OCI-LY3 (cell line): ENCODE measurements around the gene DPT.

Experiments
- H2AFZ ChIP-seq: fragments of 200-600, 300-600 bp; shearing (Covaris generic); 2 replicates; pipeline ENCODE4 v1.6.0; 2014; ENCODE audit warnings: antibody characterized with exemption, low read depth, low read length
- H3K27ac ChIP-seq: fragments of 200-600, 300-600 bp; sonication (generic); 2 replicates; pipeline ENCODE4 v1.5.1; 2014; ENCODE audit warnings: mild to moderate bottlenecking, low read length, moderate library complexity, mixed read lengths
- H3K27me3 ChIP-seq: fragments of 200-600, 300-600 bp; sonication (generic); 2 replicates; pipeline ENCODE4 v1.6.1; 2014; ENCODE audit warnings: low read depth, low read length, mixed read lengths
- H3K36me3 ChIP-seq: fragments of 200-600, 300-600 bp; sonication (generic); replicated peaks from 2 replicates; pipeline ENCODE3; 2014; ENCODE audit warnings: low read depth, low read length, mixed read lengths
- H3K4me1 ChIP-seq: fragments of 300-600, 200-600 bp; sonication (generic); 2 replicates; pipeline ENCODE4 v1.6.1; 2014; ENCODE audit warnings: low read length, mixed read lengths
- H3K4me2 ChIP-seq: fragments of 200-600, 300-600 bp; sonication (generic); 2 replicates; pipeline ENCODE4 v1.6.1; 2014; ENCODE audit warnings: low read length, mixed read lengths
- H3K4me3 ChIP-seq: fragments of 300-600, 200-600 bp; sonication (generic); 2 replicates; pipeline ENCODE4 v1.5.1; 2014; ENCODE audit warnings: antibody characterized with exemption, mild to moderate bottlenecking, low read length, moderate library complexity
- H3K79me2 ChIP-seq: fragments of 300-600, 200-600 bp; shearing (Covaris generic); 2 replicates; pipeline ENCODE4 v1.6.1; 2014; ENCODE audit warnings: mild to moderate bottlenecking, low read length, mixed read lengths
- H3K9ac ChIP-seq: fragments of 300-600, 200-600 bp; shearing (Covaris generic); 2 replicates; pipeline ENCODE4 v1.6.0; 2014; ENCODE audit warnings: mild to moderate bottlenecking, low read length, moderate library complexity
- H3K9me3 ChIP-seq: fragments of 200-600, 300-600 bp; shearing (Covaris generic); 2 replicates; pipeline ENCODE4 v1.6.1; 2014; ENCODE audit warnings: low read length, mixed read lengths; ENCODE audit not compliant: insufficient read depth
- H4K20me1 ChIP-seq: fragments of 200-600, 300-600 bp; sonication (generic); 2 replicates; pipeline ENCODE4 v1.6.1; 2016; ENCODE audit warnings: low read length, mixed read lengths; ENCODE audit not compliant: insufficient read depth
- EZH2phosphoT487 ChIP-seq: fragments of 200-600 bp; shearing (Covaris generic); IDR thresholded peaks from 2 replicates; pipeline ENCODE4 v1.6.1; 2018; ENCODE audit warnings: antibody characterized with exemption, mixed run types, low read depth
- TF ChIP-seq, protein P1 (sequence below): fragments of 200-600, 300-600 bp; sonication (generic); IDR thresholded peaks from 2 replicates; pipeline ENCODE4 v1.5.1; 2014; ENCODE audit warnings: antibody characterized with exemption, low read length, low read depth

The DPT gene

DNA sequence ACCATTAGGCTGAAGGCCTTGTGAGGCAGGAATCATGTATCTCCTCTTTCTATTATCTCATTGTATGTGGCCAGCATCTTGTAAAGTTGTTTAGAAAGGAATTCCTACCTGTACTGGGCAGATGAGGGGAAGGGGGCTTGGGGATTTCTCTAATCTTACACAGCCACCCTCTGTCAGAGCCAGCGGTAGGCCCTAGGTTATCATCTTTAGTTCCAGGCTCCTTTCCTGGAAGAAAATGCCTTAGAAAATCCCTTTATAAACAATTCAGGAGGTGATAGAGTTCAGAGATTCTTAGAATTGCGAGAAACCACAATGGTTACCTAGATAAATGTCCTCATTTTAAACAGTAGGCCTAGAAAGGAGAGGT lies 35.2 kb downstream of the DPT start:
- H4K20me1 ChIP-seq, result no peaks in the 10 kb centered on the region
- no peak overlapping the region for H3K27ac ChIP-seq
- H3K4me1 ChIP-seq, result no peaks in the 10 kb centered on the region
- TF ChIP-seq EZH2phosphoT487, result no peak
- TF ChIP-seq, protein P1, sequence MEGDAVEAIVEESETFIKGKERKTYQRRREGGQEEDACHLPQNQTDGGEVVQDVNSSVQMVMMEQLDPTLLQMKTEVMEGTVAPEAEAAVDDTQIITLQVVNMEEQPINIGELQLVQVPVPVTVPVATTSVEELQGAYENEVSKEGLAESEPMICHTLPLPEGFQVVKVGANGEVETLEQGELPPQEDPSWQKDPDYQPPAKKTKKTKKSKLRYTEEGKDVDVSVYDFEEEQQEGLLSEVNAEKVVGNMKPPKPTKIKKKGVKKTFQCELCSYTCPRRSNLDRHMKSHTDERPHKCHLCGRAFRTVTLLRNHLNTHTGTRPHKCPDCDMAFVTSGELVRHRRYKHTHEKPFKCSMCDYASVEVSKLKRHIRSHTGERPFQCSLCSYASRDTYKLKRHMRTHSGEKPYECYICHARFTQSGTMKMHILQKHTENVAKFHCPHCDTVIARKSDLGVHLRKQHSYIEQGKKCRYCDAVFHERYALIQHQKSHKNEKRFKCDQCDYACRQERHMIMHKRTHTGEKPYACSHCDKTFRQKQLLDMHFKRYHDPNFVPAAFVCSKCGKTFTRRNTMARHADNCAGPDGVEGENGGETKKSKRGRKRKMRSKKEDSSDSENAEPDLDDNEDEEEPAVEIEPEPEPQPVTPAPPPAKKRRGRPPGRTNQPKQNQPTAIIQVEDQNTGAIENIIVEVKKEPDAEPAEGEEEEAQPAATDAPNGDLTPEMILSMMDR, result no peak
- peaks cover under 1% of the 10 kb centered on the region; the same call in 1 of the 2 replicates for H3K27me3 ChIP-seq
- no peak overlapping the region for H2AFZ ChIP-seq
- H3K9ac ChIP-seq, result no peak overlapping the region
- H3K79me2 ChIP-seq, result no peaks in the 10 kb centered on the region
- no peak overlapping the region for H3K4me2 ChIP-seq
- H3K36me3 ChIP-seq, result no peaks in the 10 kb centered on the region
- no peak overlapping the region for H3K4me3 ChIP-seq
- H3K9me3 ChIP-seq, result no peaks in the 10 kb centered on the region

DNA sequence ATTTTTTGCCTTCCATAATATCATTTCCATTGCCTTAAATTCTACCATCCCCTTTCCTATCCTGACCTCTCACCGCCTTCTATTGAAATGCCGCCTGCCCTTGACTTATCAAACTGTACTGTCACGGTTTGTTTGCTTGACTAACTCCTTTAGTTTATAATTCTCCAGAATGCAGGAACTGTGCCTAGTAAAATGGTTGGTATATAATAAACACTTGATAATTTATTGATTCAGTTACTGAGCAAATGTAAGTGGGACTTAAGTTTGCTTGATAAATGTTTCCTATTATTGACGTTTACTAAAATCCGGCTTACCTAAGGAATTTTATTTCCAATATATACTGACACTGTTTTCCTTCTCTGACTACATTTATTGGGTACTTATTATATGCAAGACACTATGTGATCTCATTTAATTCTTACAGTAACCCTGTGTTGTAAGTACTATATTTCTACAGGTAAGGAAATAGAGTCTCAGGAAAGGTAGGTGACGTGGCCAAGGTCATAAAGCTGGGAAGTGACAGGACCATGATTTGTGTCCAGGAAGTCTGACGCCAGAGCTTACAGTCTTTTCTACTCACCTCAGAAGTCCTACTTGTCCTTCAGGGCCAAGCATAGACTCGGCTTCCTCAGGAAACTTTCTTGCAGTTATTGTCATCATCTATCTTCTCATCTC lies 35.7 kb downstream of the DPT start:
- TF ChIP-seq EZH2phosphoT487, result no peak
- TF ChIP-seq, protein P1, result no peak

DNA sequence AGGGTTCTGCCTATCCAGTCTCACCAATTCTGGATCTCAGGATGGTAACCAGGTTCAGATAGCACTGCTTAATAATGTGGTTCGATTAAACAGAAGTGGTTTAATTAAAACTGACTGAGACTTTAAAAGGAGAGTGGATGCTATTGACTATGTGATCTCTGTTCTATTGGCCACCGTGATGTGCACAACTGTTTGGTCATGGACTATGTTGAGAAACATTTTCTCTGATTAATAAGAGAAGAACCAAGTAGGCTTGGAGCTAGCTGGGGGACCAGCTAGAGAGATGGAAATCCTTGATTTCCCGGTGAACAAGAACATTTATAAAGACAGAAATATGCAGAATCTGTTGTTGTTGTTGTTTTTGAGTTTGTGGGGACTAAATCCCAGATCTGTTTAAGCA lies 36.5 kb downstream of the DPT start:
- Histone ChIP-seq H3K79me2 (no peaks in the 10 kb centered on the region), H3K4me3 (no peak overlapping the region), H3K4me1 (no peaks in the 10 kb centered on the region), H3K27ac (no peak overlapping the region), H3K27me3 (peaks cover 3% of the 10 kb centered on the region; the same call in 1 of the 2 replicates), H3K9me3 (no peaks in the 10 kb centered on the region), H3K36me3 (no peaks in the 10 kb centered on the region), H3K4me2 (no peak overlapping the region), H3K9ac (no peak overlapping the region), H4K20me1 (no peaks in the 10 kb centered on the region), H2AFZ (no peak overlapping the region)
- no peak for TF ChIP-seq EZH2phosphoT487

More for the DNA sequence above, 35.7 kb downstream of the DPT start:
- H3K9me3 ChIP-seq, result no peaks in the 10 kb centered on the region
- no peaks in the 10 kb centered on the region for H3K4me1 ChIP-seq
- no peak overlapping the region for H3K9ac ChIP-seq
- no peak overlapping the region for H3K4me2 ChIP-seq
- no peak overlapping the region for H2AFZ ChIP-seq
- H3K79me2 ChIP-seq, result no peaks in the 10 kb centered on the region
- no peaks in the 10 kb centered on the region for H4K20me1 ChIP-seq
- H3K27me3 ChIP-seq, result peaks cover 3% of the 10 kb centered on the region; the same call in 1 of the 2 replicates
- no peaks in the 10 kb centered on the region for H3K36me3 ChIP-seq
- no peak overlapping the region for H3K4me3 ChIP-seq
- H3K27ac ChIP-seq, result no peak overlapping the region

DNA sequence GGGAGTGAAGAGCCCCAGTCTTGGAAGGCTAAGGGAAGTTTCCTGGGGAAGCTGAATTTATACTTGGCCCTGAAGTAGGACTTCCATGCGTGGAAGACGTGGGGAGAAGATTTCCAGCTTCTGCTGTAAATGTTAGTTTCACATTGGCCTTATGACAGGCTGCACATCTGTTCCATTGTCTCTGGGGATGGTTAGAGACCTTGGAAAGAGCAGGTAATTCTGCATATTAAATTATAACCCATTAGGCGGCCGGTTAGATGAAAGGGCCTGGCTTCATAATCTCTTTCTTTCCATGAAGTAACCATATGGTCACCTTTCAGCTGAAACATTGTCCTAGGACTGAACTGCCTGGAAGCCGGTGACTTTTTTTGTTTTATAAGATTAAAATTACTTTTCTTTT lies 37.5 kb downstream of the DPT start:
- Histone ChIP-seq H3K4me2 (no peak overlapping the region), H3K4me1 (no peaks in the 10 kb centered on the region), H3K27me3 (peaks cover 3% of the 10 kb centered on the region; the same call in 1 of the 2 replicates), H3K4me3 (no peak overlapping the region), H4K20me1 (no peaks in the 10 kb centered on the region), H3K9me3 (no peaks in the 10 kb centered on the region), H2AFZ (no peak overlapping the region), H3K36me3 (no peaks in the 10 kb centered on the region), H3K79me2 (no peaks in the 10 kb centered on the region), H3K27ac (no peak overlapping the region), H3K9ac (no peak overlapping the region)
- TF ChIP-seq, protein P1, result no peak
- no peak for TF ChIP-seq EZH2phosphoT487
